ENCODE measurements around the gene GOLM1. TPM values are rescaled to one million over a fixed set of nuclear protein-coding genes. Genes with fewer than 3 reads are reported as not detected.

Gene GOLM1
- total and polyA plus RNA-seq, 2 of the 4 experiments (the other 2 are of a cell fraction) = 54.8 to 59.2 TPM

DNA sequence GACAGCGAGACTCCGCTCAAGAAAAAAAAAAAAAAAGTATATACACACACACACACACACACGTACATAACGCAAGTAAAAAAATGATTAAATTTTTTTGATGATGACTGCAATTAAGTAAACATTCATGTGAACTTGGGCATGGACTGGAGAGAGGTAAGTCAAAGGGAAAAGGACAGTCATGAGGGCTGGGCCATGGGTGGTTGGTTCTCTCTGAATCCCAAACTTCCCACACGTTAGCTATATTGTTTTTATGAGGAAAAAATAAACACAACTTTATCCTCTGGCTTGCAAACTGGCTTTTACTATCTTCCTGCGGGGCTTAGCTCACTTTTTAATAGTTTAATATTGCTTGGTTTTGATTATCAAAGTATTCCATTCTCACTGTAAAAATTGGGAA, 53.7 kb downstream of the GOLM1 start:
- ChIA-PET CTCF (interaction anchor here (0.6 kb wide), 1 partner anchor 10 kb away, joined by 3 read pairs; no protein-coding TSS in a partner anchor), POLR2A (ENCODE audit: unreplicated experiment) (interaction anchor here (0.5 kb wide), 1 partner anchor 23 kb away, joined by 4 read pairs; no protein-coding TSS in a partner anchor)
- no TSS peak for BruUV-seq (replicated peaks)
- Histone ChIP-seq H3K4me2 (ENCODE audit: low read depth, low read length) (no peak overlapping the region), H3K23ac (ENCODE audit: low read depth, low read length) (no peak overlapping the region), H3K79me1 (ENCODE audit: low read depth in 1 of 2, low read length in 2 of 2) (no peaks in the 10 kb centered on the region; a peak in 1 of 4 replicates), H3K27me3 (ENCODE audit: control insufficient read depth, insufficient read depth, low read length) (no peaks in the 10 kb centered on the region), H3K4ac (ENCODE audit: low read depth, low read length) (no peak overlapping the region), H2BK20ac (ENCODE audit: low read depth, low read length) (no peak overlapping the region), H3K4me3 (ENCODE audit: insufficient read depth, low read depth, low read length) (no peak overlapping the region), H2AK5ac (ENCODE audit: low read depth, low read length) (no peak overlapping the region), H3K56ac (ENCODE audit: extremely low read depth, insufficient read depth, low read length) (no peak overlapping the region), H2BK120ac (ENCODE audit: low read depth, low read length) (no peak overlapping the region), H3K18ac (ENCODE audit: low read depth, low read length) (no peak overlapping the region), H3K36me3 (ENCODE audit: control insufficient read depth, insufficient read depth, low read length) (no peaks in the 10 kb centered on the region), H3K9me3 (ENCODE audit: control insufficient read depth, insufficient read depth, low read length) (no peaks in the 10 kb centered on the region), H4K8ac (ENCODE audit: low read depth in 2 of 2, low read length in 2 of 2) (no peak overlapping the region), H2BK15ac (ENCODE audit: low read depth, low read length) (no peak overlapping the region), H3K9ac (ENCODE audit: low read depth, low read length) (no peak overlapping the region), H2BK5ac (ENCODE audit: low read depth, low read length, poor library complexity, severe bottlenecking) (no peak overlapping the region), H2AFZ (replicated peaks; ENCODE audit: low read length, poor library complexity) (no peak overlapping the region), H3K4me1 (ENCODE audit: control insufficient read depth, insufficient read depth, low read length) (peaks cover 3% of the 10 kb centered on the region; the same call in 1 of the 2 replicates), H3K27ac (ENCODE audit: insufficient read depth, low read length) (no peak overlapping the region), H4K5ac (ENCODE audit: low read depth, low read length) (no peak overlapping the region), H4K91ac (ENCODE audit: insufficient read depth, low read depth, low read length) (no peak overlapping the region), H2AK9ac (replicated peaks; ENCODE audit: low read depth, low read length, poor library complexity) (no peak overlapping the region), H3K9me1 (ENCODE audit: insufficient read depth, low read length) (peaks cover 5% of the 10 kb centered on the region), H3K14ac (replicated peaks; ENCODE audit: low read depth, low read length) (no peak overlapping the region), H4K20me1 (ENCODE audit: insufficient read depth, low read length) (no peaks in the 10 kb centered on the region)
- TF ChIP-seq BHLHE40 (IDR thresholded peaks at IDR 0.05; ENCODE audit: low read depth, low read length) (no peak), SMC3 (IDR thresholded peaks at IDR 0.05; ENCODE audit: low read depth, low read length) (no peak), MAFK (IDR thresholded peaks at IDR 0.05; ENCODE audit: low read depth, low read length) (no peak), CEBPB (IDR thresholded peaks at IDR 0.05; ENCODE audit: low read depth, low read length) (no peak), MAZ (IDR thresholded peaks at IDR 0.05; ENCODE audit: borderline replicate concordance, low read depth, low read length) (no peak), FOS (IDR thresholded peaks at IDR 0.05; ENCODE audit: low read depth, low read length) (no peak), MXI1 (IDR thresholded peaks at IDR 0.05; ENCODE audit: borderline replicate concordance, low read depth, low read length) (no peak), NFE2L2 (IDR thresholded peaks at IDR 0.05; ENCODE audit: low read depth, low read length) (no peak), RFX5 (IDR thresholded peaks at IDR 0.05; ENCODE audit: low read depth, low read length) (no peak), RCOR1 (IDR thresholded peaks at IDR 0.05; ENCODE audit: insufficient replicate concordance, low read length) (no peak), POLR2A (IDR thresholded peaks at IDR 0.05; ENCODE audit: low read depth, low read length) (no peak), CHD1 (IDR thresholded peaks at IDR 0.05; ENCODE audit: low read depth, low read length) (no peak), RAD21 (IDR thresholded peaks at IDR 0.05; ENCODE audit: low read length) (no peak)
- TF ChIP-seq, protein P1, sequence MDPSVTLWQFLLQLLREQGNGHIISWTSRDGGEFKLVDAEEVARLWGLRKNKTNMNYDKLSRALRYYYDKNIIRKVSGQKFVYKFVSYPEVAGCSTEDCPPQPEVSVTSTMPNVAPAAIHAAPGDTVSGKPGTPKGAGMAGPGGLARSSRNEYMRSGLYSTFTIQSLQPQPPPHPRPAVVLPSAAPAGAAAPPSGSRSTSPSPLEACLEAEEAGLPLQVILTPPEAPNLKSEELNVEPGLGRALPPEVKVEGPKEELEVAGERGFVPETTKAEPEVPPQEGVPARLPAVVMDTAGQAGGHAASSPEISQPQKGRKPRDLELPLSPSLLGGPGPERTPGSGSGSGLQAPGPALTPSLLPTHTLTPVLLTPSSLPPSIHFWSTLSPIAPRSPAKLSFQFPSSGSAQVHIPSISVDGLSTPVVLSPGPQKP (IDR thresholded peaks at IDR 0.05; ENCODE audit: borderline replicate concordance, low read depth, low read length) = no peak
- TF ChIP-seq, protein P2, sequence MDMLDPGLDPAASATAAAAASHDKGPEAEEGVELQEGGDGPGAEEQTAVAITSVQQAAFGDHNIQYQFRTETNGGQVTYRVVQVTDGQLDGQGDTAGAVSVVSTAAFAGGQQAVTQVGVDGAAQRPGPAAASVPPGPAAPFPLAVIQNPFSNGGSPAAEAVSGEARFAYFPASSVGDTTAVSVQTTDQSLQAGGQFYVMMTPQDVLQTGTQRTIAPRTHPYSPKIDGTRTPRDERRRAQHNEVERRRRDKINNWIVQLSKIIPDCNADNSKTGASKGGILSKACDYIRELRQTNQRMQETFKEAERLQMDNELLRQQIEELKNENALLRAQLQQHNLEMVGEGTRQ (IDR thresholded peaks at IDR 0.05; ENCODE audit: low read depth, low read length) = no peak
- TF ChIP-seq, protein P3, sequence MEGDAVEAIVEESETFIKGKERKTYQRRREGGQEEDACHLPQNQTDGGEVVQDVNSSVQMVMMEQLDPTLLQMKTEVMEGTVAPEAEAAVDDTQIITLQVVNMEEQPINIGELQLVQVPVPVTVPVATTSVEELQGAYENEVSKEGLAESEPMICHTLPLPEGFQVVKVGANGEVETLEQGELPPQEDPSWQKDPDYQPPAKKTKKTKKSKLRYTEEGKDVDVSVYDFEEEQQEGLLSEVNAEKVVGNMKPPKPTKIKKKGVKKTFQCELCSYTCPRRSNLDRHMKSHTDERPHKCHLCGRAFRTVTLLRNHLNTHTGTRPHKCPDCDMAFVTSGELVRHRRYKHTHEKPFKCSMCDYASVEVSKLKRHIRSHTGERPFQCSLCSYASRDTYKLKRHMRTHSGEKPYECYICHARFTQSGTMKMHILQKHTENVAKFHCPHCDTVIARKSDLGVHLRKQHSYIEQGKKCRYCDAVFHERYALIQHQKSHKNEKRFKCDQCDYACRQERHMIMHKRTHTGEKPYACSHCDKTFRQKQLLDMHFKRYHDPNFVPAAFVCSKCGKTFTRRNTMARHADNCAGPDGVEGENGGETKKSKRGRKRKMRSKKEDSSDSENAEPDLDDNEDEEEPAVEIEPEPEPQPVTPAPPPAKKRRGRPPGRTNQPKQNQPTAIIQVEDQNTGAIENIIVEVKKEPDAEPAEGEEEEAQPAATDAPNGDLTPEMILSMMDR (conservative IDR thresholded peaks at IDR 0.05; ENCODE audit: low read depth, low read length) = no peak
- DNase-seq = no peak
- ATAC-seq (ENCODE audit: low read depth) = no peak
- no CpG with 5 or more reads among the region's 6 CpGs for WGBS, 2 experiments (ENCODE audit: extremely low coverage in 2 of 2, insufficient read length in 1 of 2)
- dilution Hi-C loops (cut with HindIII; ENCODE audit: low sequenced_read_pairs, unreplicated experiment) (no loop called here), intact Hi-C loops (cut with micrococcal nuclease) (loop anchor here (10.0 kb wide), 1 partner anchor 229 kb away; no protein-coding TSS in a partner anchor), in situ Hi-C loops (cut with MboI; ENCODE audit: low sequenced_read_pairs) (no loop called here)

All from IMR-90 (cell line).